ENCODE measurements around the gene ELANE.

DNA sequence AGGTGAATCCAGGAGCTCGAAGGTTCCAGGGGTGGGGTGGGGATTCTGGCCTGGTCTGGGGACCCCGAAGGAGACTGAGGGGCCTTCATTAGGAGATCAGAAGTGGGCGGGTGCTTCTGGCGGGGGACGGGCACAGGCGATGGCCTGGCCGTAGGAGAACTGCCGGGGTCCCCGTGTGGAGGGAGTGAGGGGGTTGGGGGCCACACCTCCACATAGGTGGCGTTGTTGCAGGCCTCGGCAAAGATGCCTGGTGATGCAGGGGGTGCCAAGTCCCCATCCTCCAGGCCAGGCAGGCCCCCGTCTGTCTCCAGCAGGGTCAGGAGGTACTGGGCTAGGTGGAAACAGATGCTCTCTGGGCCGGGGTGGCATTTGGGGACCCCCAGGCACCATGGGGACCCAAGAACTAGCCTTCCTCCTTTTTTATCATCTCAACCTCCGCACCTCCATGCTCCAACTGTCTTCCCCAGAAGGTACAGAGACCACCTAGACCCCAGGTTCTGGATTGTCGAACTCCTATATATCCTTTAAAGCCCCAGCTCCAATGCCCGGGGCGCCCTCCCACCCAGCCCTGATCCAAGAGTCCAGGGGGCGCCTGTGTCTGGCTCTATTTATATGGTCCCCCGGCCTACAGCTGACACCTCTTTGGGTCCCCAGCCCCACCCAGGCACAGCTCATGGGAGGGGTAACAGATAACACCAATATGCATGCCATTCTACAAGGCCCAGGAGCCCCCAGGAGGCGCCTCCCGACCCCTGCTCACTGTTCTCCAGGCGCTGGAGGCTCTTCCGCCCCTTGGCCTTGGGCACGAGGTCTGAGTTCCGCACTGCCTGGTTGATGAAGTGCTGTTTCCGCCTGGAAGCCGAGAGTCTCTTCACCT, 49.4 kb downstream of the ELANE start:
- no peak for TF ChIP-seq CTCF (IDR thresholded peaks at IDR 0.05; ENCODE audit: low read length)
- no peak for TF ChIP-seq EZH2 (IDR thresholded peaks at IDR 0.05; ENCODE audit: borderline replicate concordance, low read length)
